HG03558 (cell line): Measurements from ENCODE around the gene TEKTIP1.
"Not testable (repeated sequence)": the region's sequence is repeated elsewhere in the genome, so short reads cannot be mapped to it uniquely, and the experiment has no call there.

Experiments used
- ATAC-seq: cut with Tn5 transposase; IDR thresholded peaks from one replicate; pipeline ENCODE4 v1.9.1; 2021; ENCODE audit warnings: moderate number of reproducible peaks; ENCODE audit not compliant: unreplicated experiment; ENCODE audit errors: extremely low read depth

Gene TEKTIP1

GRCh38 chr19:3507371-3508120 is 31.4 kb upstream of the TEKTIP1 start:
- ATAC-seq: no peak

- not testable (repeated sequence) for ATAC-seq
Observed at GRCh38 chr19:3508121-3508661, 30.8 kb upstream of the TEKTIP1 start.

- no peak for ATAC-seq
Observed at GRCh38 chr19:3508771-3509535, 30.0 kb upstream of the TEKTIP1 start.

- ATAC-seq: no peak
Observed at GRCh38 chr19:3509566-3509989, 29.4 kb upstream of the TEKTIP1 start.

- no peak for ATAC-seq
Observed at GRCh38 chr19:3510727-3511126, 28.2 kb upstream of the TEKTIP1 start.

GRCh38 chr19:3511506-3512251 is 27.3 kb upstream of the TEKTIP1 start:
- no peak for ATAC-seq

- ATAC-seq: no peak
Observed at GRCh38 chr19:3512562-3513228, 26.3 kb upstream of the TEKTIP1 start.

- no peak for ATAC-seq
Observed at GRCh38 chr19:3513229-3514140, 25.5 kb upstream of the TEKTIP1 start.

- no peak for ATAC-seq
Observed at GRCh38 chr19:3514930-3515329, 24.0 kb upstream of the TEKTIP1 start.

GRCh38 chr19:3515891-3516422 is 23.0 kb upstream of the TEKTIP1 start:
- ATAC-seq: no peak

GRCh38 chr19:3516675-3517207 is 22.2 kb upstream of the TEKTIP1 start:
- ATAC-seq: no peak

- ATAC-seq: no peak
Observed at GRCh38 chr19:3517638-3518037, 21.3 kb upstream of the TEKTIP1 start.

GRCh38 chr19:3518255-3518654 is 20.7 kb upstream of the TEKTIP1 start:
- no peak for ATAC-seq

- no peak for ATAC-seq
Observed at GRCh38 chr19:3518659-3519058, 20.3 kb upstream of the TEKTIP1 start.

- ATAC-seq: no peak
Observed at GRCh38 chr19:3519126-3519525, 19.8 kb upstream of the TEKTIP1 start.

GRCh38 chr19:3520166-3521103 is 18.5 kb upstream of the TEKTIP1 start:
- no peak for ATAC-seq

- no peak for ATAC-seq
Observed at GRCh38 chr19:3521104-3521445, 17.9 kb upstream of the TEKTIP1 start.
